ENCODE data around the gene MME.

DNA sequence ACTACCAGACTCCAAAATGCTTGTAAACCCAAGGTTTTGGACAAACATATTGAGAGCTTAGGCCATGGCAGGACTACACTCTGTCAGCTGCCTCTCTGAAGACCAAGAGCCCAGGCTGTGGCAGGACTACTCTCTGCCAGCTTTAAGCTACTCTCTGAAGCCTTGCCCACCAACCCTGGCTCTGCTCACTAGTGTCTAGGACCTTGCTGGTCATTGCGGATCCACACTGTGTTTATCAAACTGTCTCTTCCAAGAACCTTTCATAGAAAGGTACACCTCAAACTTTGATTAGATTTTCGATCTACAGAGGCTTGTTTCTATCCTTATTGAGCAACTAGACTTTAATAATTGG is 41.9 kb upstream of the MME start:
- TF ChIP-seq, protein P1, sequence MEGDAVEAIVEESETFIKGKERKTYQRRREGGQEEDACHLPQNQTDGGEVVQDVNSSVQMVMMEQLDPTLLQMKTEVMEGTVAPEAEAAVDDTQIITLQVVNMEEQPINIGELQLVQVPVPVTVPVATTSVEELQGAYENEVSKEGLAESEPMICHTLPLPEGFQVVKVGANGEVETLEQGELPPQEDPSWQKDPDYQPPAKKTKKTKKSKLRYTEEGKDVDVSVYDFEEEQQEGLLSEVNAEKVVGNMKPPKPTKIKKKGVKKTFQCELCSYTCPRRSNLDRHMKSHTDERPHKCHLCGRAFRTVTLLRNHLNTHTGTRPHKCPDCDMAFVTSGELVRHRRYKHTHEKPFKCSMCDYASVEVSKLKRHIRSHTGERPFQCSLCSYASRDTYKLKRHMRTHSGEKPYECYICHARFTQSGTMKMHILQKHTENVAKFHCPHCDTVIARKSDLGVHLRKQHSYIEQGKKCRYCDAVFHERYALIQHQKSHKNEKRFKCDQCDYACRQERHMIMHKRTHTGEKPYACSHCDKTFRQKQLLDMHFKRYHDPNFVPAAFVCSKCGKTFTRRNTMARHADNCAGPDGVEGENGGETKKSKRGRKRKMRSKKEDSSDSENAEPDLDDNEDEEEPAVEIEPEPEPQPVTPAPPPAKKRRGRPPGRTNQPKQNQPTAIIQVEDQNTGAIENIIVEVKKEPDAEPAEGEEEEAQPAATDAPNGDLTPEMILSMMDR (IDR thresholded peaks at IDR 0.05), result no peak
- no peak for TF ChIP-seq POLR2A (IDR thresholded peaks at IDR 0.05)

Measured in vagina (tissue), 2 donors.